ENCODE measurements around the gene ASCC3.
"Not testable (repeated sequence)": the region's sequence is repeated elsewhere in the genome, so short reads cannot be mapped to it uniquely, and the experiment has no call there.

Gene ASCC3

GRCh38 chr6:100901582-100901981 lies 20.5 kb upstream of the ASCC3 start:
- POLR2A ChIA-PET (ENCODE audit: low non-redundant PET), result no interaction called here
- no peak for TF ChIP-seq CTCF (conservative IDR thresholded peaks at IDR 0.05; ENCODE audit: low read depth)
- H3K27ac ChIP-seq, result no peak overlapping the region
- CTCF ChIA-PET, result no interaction called here
- DNase-seq (ENCODE audit: low spot score), result no peak

- TF ChIP-seq CTCF (conservative IDR thresholded peaks at IDR 0.05; ENCODE audit: low read depth), result no peak
- no peak overlapping the region for H3K27ac ChIP-seq
- ChIA-PET POLR2A (ENCODE audit: low non-redundant PET) (no interaction called here), CTCF (no interaction called here)
- no peak for DNase-seq (ENCODE audit: low spot score)
These were observed 18.1 kb upstream of the ASCC3 start for GRCh38 chr6:100899202-100899601.

GRCh38 chr6:100897671-100898070 lies 16.5 kb upstream of the ASCC3 start:
- CTCF ChIA-PET, result interaction anchor here (0.8 kb wide), 1 partner anchor 161 kb away, joined by 4 read pairs; no protein-coding TSS in a partner anchor
- no peak overlapping the region for H3K27ac ChIP-seq
- TF ChIP-seq CTCF (conservative IDR thresholded peaks at IDR 0.05; ENCODE audit: low read depth), result no peak
- no peak for DNase-seq (ENCODE audit: low spot score)
- POLR2A ChIA-PET (ENCODE audit: low non-redundant PET), result no interaction called here

- TF ChIP-seq CTCF (conservative IDR thresholded peaks at IDR 0.05; ENCODE audit: low read depth), result no peak
- ChIA-PET POLR2A (ENCODE audit: low non-redundant PET) (no interaction called here), CTCF (interaction anchor here (0.6 to 0.7 kb wide), 2 partner anchors 395 to 792 kb away, joined by 4 to 8 read pairs; no protein-coding TSS in a partner anchor)
- DNase-seq (ENCODE audit: low spot score), result no peak
- H3K27ac ChIP-seq, result no peak overlapping the region
These were observed 12.6 kb upstream of the ASCC3 start for GRCh38 chr6:100893743-100894142.

GRCh38 chr6:100892693-100893092 lies 11.6 kb upstream of the ASCC3 start:
- CTCF ChIA-PET, result no interaction called here
- no peak for TF ChIP-seq CTCF (conservative IDR thresholded peaks at IDR 0.05; ENCODE audit: low read depth)
- DNase-seq (ENCODE audit: low spot score), result no peak
- POLR2A ChIA-PET (ENCODE audit: low non-redundant PET), result no interaction called here
- H3K27ac ChIP-seq, result no peak overlapping the region

- TF ChIP-seq CTCF (conservative IDR thresholded peaks at IDR 0.05; ENCODE audit: low read depth), result no peak
- POLR2A ChIA-PET (ENCODE audit: low non-redundant PET), result no interaction called here
- CTCF ChIA-PET, result no interaction called here
- no peak for DNase-seq (ENCODE audit: low spot score)
- H3K27ac ChIP-seq, result no peak overlapping the region
These were observed 11.0 kb upstream of the ASCC3 start for GRCh38 chr6:100892116-100892515.

- ChIA-PET CTCF (no interaction called here), POLR2A (ENCODE audit: low non-redundant PET) (no interaction called here)
- no peak for TF ChIP-seq CTCF (conservative IDR thresholded peaks at IDR 0.05; ENCODE audit: low read depth)
- H3K27ac ChIP-seq, result no peak overlapping the region
- DNase-seq (ENCODE audit: low spot score), result no peak
These were observed 9.9 kb upstream of the ASCC3 start for GRCh38 chr6:100891079-100891478.

DNA sequence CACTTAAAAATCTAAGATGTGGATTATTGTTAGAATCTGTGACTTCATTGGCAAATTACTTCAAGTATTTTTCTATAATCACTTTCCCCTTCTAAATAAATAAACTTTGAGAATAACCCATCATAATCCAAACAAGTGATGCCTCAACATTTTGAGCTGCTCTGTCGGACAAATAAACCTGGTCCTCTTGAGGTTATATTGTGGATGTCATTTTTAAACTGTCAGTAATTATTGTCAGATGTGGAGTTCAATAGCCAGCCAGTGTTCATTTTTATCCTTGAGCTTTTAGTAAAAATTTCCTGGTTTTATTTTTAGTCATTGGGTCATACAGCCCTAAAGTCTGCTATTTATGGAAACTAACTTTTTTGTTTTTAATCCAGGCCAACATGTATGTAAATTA lies 9.5 kb upstream of the ASCC3 start:
- DNase-seq (ENCODE audit: low spot score), result not testable (repeated sequence)

More for the DNA sequence above, 9.5 kb upstream of the ASCC3 start:
- CTCF ChIA-PET; POLR2A ChIA-PET (ENCODE audit: low non-redundant PET); H3K27ac ChIP-seq: not testable (repeated sequence)
